H9 (cell line): Measurements from ENCODE around the gene SLC22A2. TPM values are rescaled to one million over a fixed set of nuclear protein-coding genes. Genes with fewer than 3 reads are reported as not detected.

Experiments used
- DNase-seq: peaks from one replicate; pipeline ENCODE4 v3.0.0-alpha.2; 2017
- H2AFZ ChIP-seq: one replicate; pipeline ENCODE4 v1.6.1; 2013; ENCODE audit warnings: mild to moderate bottlenecking, low read length, control low read depth, moderate library complexity
- H2AK5ac ChIP-seq: 2 replicates; pipeline ENCODE4 v1.6.1; 2013; ENCODE audit warnings: low read length, control low read depth, mixed read lengths; ENCODE audit not compliant: insufficient read length
- H2BK120ac ChIP-seq: one replicate; pipeline ENCODE4 v1.6.1; 2013; ENCODE audit warnings: low read depth, mild to moderate bottlenecking, low read length, control low read depth, inconsistent platforms; ENCODE audit not compliant: poor library complexity, severe bottlenecking
- H2BK12ac ChIP-seq: 2 replicates; pipeline ENCODE4 v1.6.1; 2013; ENCODE audit warnings: low read length, control low read depth, mixed read lengths, low read depth; ENCODE audit not compliant: insufficient read length
- H2BK15ac ChIP-seq: 2 replicates; pipeline ENCODE4 v1.6.1; 2013; ENCODE audit warnings: low read depth, low read length, control low read depth
- H2BK20ac ChIP-seq: one replicate; pipeline ENCODE4 v1.6.1; 2013; ENCODE audit warnings: low read depth, mild to moderate bottlenecking, low read length, control low read depth, inconsistent platforms; ENCODE audit not compliant: poor library complexity, severe bottlenecking
- H2BK5ac ChIP-seq: 2 replicates; pipeline ENCODE4 v1.6.1; 2013; ENCODE audit warnings: low read length, control low read depth, mixed read lengths; ENCODE audit not compliant: insufficient read length
- H3K14ac ChIP-seq: 2 replicates; pipeline ENCODE4 v1.6.1; 2013; ENCODE audit warnings: low read length, control low read depth; ENCODE audit not compliant: insufficient read depth
- H3K18ac ChIP-seq: 2 replicates; pipeline ENCODE4 v1.6.1; 2013; ENCODE audit warnings: low read depth, mild to moderate bottlenecking, mixed read lengths, low read length, control low read depth; ENCODE audit not compliant: insufficient read length
- H3K23ac ChIP-seq: 2 replicates; pipeline ENCODE4 v1.6.1; 2013; ENCODE audit warnings: low read length, control low read depth, mixed read lengths, low read depth; ENCODE audit not compliant: insufficient read length
- H3K23me2 ChIP-seq: 2 replicates; pipeline ENCODE4 v1.6.1; 2013; ENCODE audit warnings: low read depth, mild to moderate bottlenecking, mixed read lengths, low read length, control low read depth; ENCODE audit not compliant: insufficient read length, poor library complexity, severe bottlenecking
- H3K27ac ChIP-seq: 2 replicates; pipeline ENCODE4 v1.5.1; 2013; ENCODE audit warnings: low read length, control low read depth, mixed read lengths, low read depth; ENCODE audit not compliant: insufficient read length
- H3K27me3 ChIP-seq: 2 replicates; pipeline ENCODE4 v1.6.1; 2013; ENCODE audit warnings: low read length, control low read depth, inconsistent platforms; ENCODE audit not compliant: insufficient read depth
- H3K4ac ChIP-seq: 2 replicates; pipeline ENCODE4 v1.6.1; 2013; ENCODE audit warnings: low read depth, mild to moderate bottlenecking, control low read depth, inconsistent platforms, low read length, moderate library complexity
- H3K4me1 ChIP-seq: 2 replicates; pipeline ENCODE4 v1.6.1; 2013; ENCODE audit warnings: low read length, control low read depth, inconsistent platforms; ENCODE audit not compliant: insufficient read depth
- H3K4me2 ChIP-seq: 2 replicates; pipeline ENCODE4 v1.6.1; 2013; ENCODE audit warnings: low read length, control low read depth, mixed read lengths; ENCODE audit not compliant: insufficient read length, insufficient read depth
- H3K56ac ChIP-seq: 2 replicates; pipeline ENCODE4 v1.6.1; 2013; ENCODE audit warnings: low read depth, mild to moderate bottlenecking, mixed read lengths, low read length, control low read depth; ENCODE audit not compliant: insufficient read length
- H3K79me1 ChIP-seq: 2 replicates; pipeline ENCODE4 v1.6.1; 2013; ENCODE audit warnings: low read depth, mild to moderate bottlenecking, moderate library complexity, low read length, control low read depth, inconsistent platforms; ENCODE audit not compliant: insufficient read depth, poor library complexity, severe bottlenecking
- H3K79me2 ChIP-seq: 2 replicates; pipeline ENCODE4 v1.6.1; 2013; ENCODE audit warnings: low read length, control low read depth, inconsistent platforms; ENCODE audit not compliant: insufficient read depth
- H3K9ac ChIP-seq: 2 replicates; pipeline ENCODE4 v1.6.1; 2013; ENCODE audit warnings: low read length, control low read depth, mixed read lengths; ENCODE audit not compliant: insufficient read length; ENCODE audit errors: extremely low read depth
- H3K9me3 ChIP-seq: one replicate; pipeline ENCODE4 v1.6.1; 2013; ENCODE audit warnings: low read depth, low read length, inconsistent platforms; ENCODE audit not compliant: control insufficient read depth
- H3T11ph ChIP-seq: one replicate; pipeline ENCODE4 v1.6.1; 2013; ENCODE audit warnings: mild to moderate bottlenecking, low read length, control low read depth, inconsistent platforms
- H4K20me1 ChIP-seq: one replicate; pipeline ENCODE4 v1.6.1; 2013; ENCODE audit not compliant: control insufficient read depth, insufficient read length, insufficient read depth
- H4K5ac ChIP-seq: 2 replicates; pipeline ENCODE4 v1.6.1; 2013; ENCODE audit warnings: low read depth, mild to moderate bottlenecking, mixed read lengths, low read length, control low read depth; ENCODE audit not compliant: insufficient read length
- H4K8ac ChIP-seq: replicated peaks from 2 replicates; pipeline ENCODE4 v1.6.1; 2013; ENCODE audit warnings: low read length, control low read depth, mixed read lengths, low read depth; ENCODE audit not compliant: insufficient read length
- H4K91ac ChIP-seq: 2 replicates; pipeline ENCODE4 v1.6.1; 2013; ENCODE audit warnings: low read depth, mild to moderate bottlenecking, moderate library complexity, mixed read lengths, low read length, control low read depth; ENCODE audit not compliant: insufficient read length
- H3K27ac Mint-ChIP-seq, 3 experiments: 2 replicates in 2 of 3; 3 replicates in 1 of 3; pipeline ENCODE4 v1.8.0; 2020 to 2021; ENCODE audit warnings: mixed read lengths in 3 of 3, mild to moderate bottlenecking in 1 of 3, moderate library complexity in 1 of 3
- H3K27me3 Mint-ChIP-seq: 2 replicates; pipeline ENCODE4 v1.8.0; 2021; ENCODE audit warnings: low read depth, mild to moderate bottlenecking, moderate library complexity, mixed read lengths
- H3K36me3 Mint-ChIP-seq, 3 experiments: 2 replicates in 2 of 3; 3 replicates in 1 of 3; pipeline ENCODE4 v1.8.0; 2020 to 2021; ENCODE audit warnings: low read depth in 3 of 3, mixed read lengths in 3 of 3; ENCODE audit not compliant: insufficient read depth in 1 of 3
- H3K4me1 Mint-ChIP-seq, 2 experiments: 2 replicates each; pipeline ENCODE4 v1.8.0; 2020; ENCODE audit warnings: mixed read lengths in 2 of 2
- H3K4me3 Mint-ChIP-seq, 2 experiments: 2 replicates in 1 of 2; 3 replicates in 1 of 2; pipeline ENCODE4 v1.8.0; 2020 to 2021; ENCODE audit warnings: mild to moderate bottlenecking in 2 of 2, mixed read lengths in 2 of 2, moderate library complexity in 1 of 2
- H3K9me3 Mint-ChIP-seq, 2 experiments: 2 replicates in 1 of 2; 3 replicates in 1 of 2; pipeline ENCODE4 v1.8.0; 2020; ENCODE audit warnings: mild to moderate bottlenecking in 2 of 2, mixed read lengths in 2 of 2, moderate library complexity in 1 of 2
- CTCF ChIP-seq: fragments of 200-600 bp; sonication (generic); conservative IDR thresholded peaks from 3 replicates; pipeline ENCODE4 v1.8.0; 2021; ENCODE audit warnings: antibody characterized with exemption, mild to moderate bottlenecking
- WGBS: extraction: QIAGEN DNeasy Blood & Tissue Kit; methylation state at CpG from one replicate; pipeline ENCODE4 v1.1.7; 2013; ENCODE audit warnings: missing lambda C conversion rate, low lambda C conversion rate, mixed read lengths; ENCODE audit not compliant: insufficient read length; ENCODE audit errors: extremely low coverage; 5-methylcytosine and 5-hydroxymethylcytosine counted together
- total RNA-seq: library from RNA; stranded (reverse); gene quantifications from 2 replicates; pipeline ENCODE4 v1.2.1, GENCODE V29; 2021

The SLC22A2 gene
- total RNA-seq, 1 experiment from 2014 or later, result 1.0 TPM

GRCh38 chr6:160174681-160175080, 83.9 kb downstream of the SLC22A2 start:
- H2BK5ac ChIP-seq, result no peak overlapping the region
- no peak overlapping the region for H3K9ac ChIP-seq
- no peak overlapping the region for H3K27ac Mint-ChIP-seq
- no peak overlapping the region for H3K56ac ChIP-seq
- no peak overlapping the region for H3T11ph ChIP-seq
- H3K9me3 ChIP-seq, result no peaks in the 10 kb centered on the region
- no peak overlapping the region for H3K23ac ChIP-seq
- no peak overlapping the region for H3K4ac ChIP-seq
- H2BK15ac ChIP-seq, result no peak overlapping the region
- H2AK5ac ChIP-seq, result no peak overlapping the region
- no peak overlapping the region for H3K4me2 ChIP-seq
- H4K8ac ChIP-seq, result no peak overlapping the region
- H4K91ac ChIP-seq, result no peak overlapping the region
- H3K4me1 Mint-ChIP-seq, result peaks cover 22 to 25% of the 10 kb centered on the region in 2 experiments
- no peaks in the 10 kb centered on the region for H3K27me3 ChIP-seq
- H3K79me2 ChIP-seq, result no peaks in the 10 kb centered on the region
- H3K79me1 ChIP-seq, result no peaks in the 10 kb centered on the region
- H2BK120ac ChIP-seq, result no peak overlapping the region
- no peak for TF ChIP-seq CTCF
- DNase-seq, result no peak
- H2BK20ac ChIP-seq, result no peak overlapping the region
- no peaks in the 10 kb centered on the region for H3K27me3 Mint-ChIP-seq
- H3K9me3 Mint-ChIP-seq, result no peaks in the 10 kb centered on the region; a peak in 1 of 5 replicates
- no peaks in the 10 kb centered on the region for H4K20me1 ChIP-seq
- H3K4me1 ChIP-seq, result peaks cover 3% of the 10 kb centered on the region; the same call in 1 of the 2 replicates
- WGBS, result no CpG with 5 or more reads among the region's 2 CpGs
- no peak overlapping the region for H2BK12ac ChIP-seq
- no peak overlapping the region for H4K5ac ChIP-seq
- peak overlapping the region; percentile 22 for H2AFZ ChIP-seq
- no peak overlapping the region for H3K27ac ChIP-seq
- no peak overlapping the region for H3K14ac ChIP-seq
- no peak overlapping the region for H3K4me3 Mint-ChIP-seq
- no peaks in the 10 kb centered on the region for H3K23me2 ChIP-seq
- peaks cover 0 to 3% (median 0%) of the 10 kb centered on the region in 3 experiments; a peak in 1 of 7 replicates for H3K36me3 Mint-ChIP-seq
- H3K18ac ChIP-seq, result no peak overlapping the region
